GM19240 (cell line): Measurements from ENCODE around the gene MTAP.

Experiments used
- DNase-seq: peaks from one replicate; pipeline ENCODE4 v3.0.0; 2011; ENCODE audit warnings: low spot score; ENCODE audit not compliant: insufficient read length

Gene MTAP

GRCh38 chr9:21969011-21969940 is 166.8 kb downstream of the MTAP start:
- no peak for DNase-seq

- no peak for DNase-seq
Observed at GRCh38 chr9:21969951-21970799, 167.7 kb downstream of the MTAP start.

GRCh38 chr9:21970800-21971640 is 168.6 kb downstream of the MTAP start:
- no peak for DNase-seq

GRCh38 chr9:21972361-21972760 is 169.9 kb downstream of the MTAP start:
- DNase-seq = no peak

- DNase-seq = no peak
Observed at GRCh38 chr9:21974343-21974721, 171.9 kb downstream of the MTAP start.

- DNase-seq = no peak
Observed at GRCh38 chr9:21974722-21975409, 172.4 kb downstream of the MTAP start.

GRCh38 chr9:21976334-21976875 is 174.0 kb downstream of the MTAP start:
- no peak for DNase-seq

- no peak for DNase-seq
Observed at GRCh38 chr9:21982391-21982790, 180.0 kb downstream of the MTAP start.

- DNase-seq = no peak
Observed at GRCh38 chr9:21982861-21983560, 180.6 kb downstream of the MTAP start.

GRCh38 chr9:21983561-21983935 is 181.1 kb downstream of the MTAP start:
- no peak for DNase-seq

GRCh38 chr9:21984101-21984500 is 181.7 kb downstream of the MTAP start:
- DNase-seq = no peak

- DNase-seq = no peak
Observed at GRCh38 chr9:21985964-21986667, 183.7 kb downstream of the MTAP start.
